Cardiac fibroblast (primary cell): ENCODE results near the gene CTAG1A.
"Not testable (repeated sequence)": the region's sequence is repeated elsewhere in the genome, so short reads cannot be mapped to it uniquely, and the experiment has no call there.

Experiments
- DNase-seq, 2 donors: peaks; one replicate each; pipeline versions ENCODE4 v3.0.0 to v3.0.0-alpha.2; 2010; ENCODE audit warnings: low read depth in 2 of 2
- H3K4me3 ChIP-seq, 2 donors: replicated peaks in 1 of 2; 1 replicate in 1 of 2; 2 replicates in 1 of 2; pipeline ENCODE4 v1.5.1; 2011; ENCODE audit warnings: low read depth in 2 of 2, low read length in 2 of 2, mild to moderate bottlenecking in 2 of 2, moderate library complexity in 1 of 2
- TF ChIP-seq, protein P1 (sequence below): IDR thresholded peaks from one replicate; pipeline ENCODE4 v1.5.1; 2011; ENCODE audit warnings: low read depth, mild to moderate bottlenecking, low read length, inconsistent platforms

Gene CTAG1A

DNA sequence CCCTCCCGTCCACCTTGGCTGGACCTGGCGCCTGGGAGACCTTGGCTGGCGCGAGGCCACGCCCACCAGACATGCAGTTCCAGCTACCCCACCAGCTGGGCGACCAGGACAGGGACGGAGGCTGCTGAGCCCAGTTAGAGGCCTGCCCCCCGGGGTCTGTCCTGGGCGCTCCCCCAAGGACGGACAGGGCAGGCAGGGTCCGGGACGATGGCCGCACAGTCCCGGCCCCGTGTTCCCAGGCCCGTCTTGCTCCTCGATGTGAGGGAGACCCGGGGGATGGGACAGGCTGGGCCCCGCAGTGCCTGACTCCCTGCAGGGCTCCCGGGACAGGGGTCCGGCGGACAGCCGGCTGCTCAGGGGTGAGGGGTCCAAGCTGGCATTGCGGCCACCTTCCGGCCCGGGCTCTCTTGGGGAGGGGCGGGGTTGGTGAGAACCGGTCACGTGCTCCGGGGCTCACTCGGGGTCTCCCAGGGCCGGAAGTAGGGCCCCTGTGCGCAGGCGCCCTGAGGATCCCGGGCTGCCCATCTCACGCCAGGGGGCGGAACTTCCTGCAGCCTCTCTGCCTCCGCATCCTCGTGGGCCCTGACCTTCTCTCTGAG is at the start of gene CTAG1A:
TSS of gene CTAG1A (plus strand) at position 549 of the 599 bp plus-strand sequence. CDS start 74 bp downstream, outside the sequence.
- H3K4me3 ChIP-seq, DNase-seq: not testable (repeated sequence)

DNA sequence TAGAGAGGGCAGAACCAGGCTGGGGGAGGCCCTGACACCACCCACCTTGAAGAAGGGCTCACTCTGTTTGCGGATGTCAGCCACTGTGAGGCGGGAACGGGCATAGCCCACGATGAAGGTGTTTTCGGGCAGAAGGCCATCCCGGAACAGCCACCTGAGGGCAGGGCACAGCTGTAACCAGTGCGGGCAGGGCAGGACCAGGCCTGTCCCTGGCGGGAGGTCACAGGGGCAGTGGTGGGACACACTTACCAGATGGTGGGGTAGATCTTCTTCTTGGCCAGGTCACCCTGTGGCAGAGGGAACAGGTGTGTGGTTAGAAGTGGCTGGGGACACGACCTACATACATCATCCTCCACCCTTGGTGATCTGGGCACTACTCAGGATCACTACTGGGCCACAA is 49.0 kb upstream of the CTAG1A start:
- DNase-seq: no peak
- no peak overlapping the region for H3K4me3 ChIP-seq
- TF ChIP-seq, protein P1, sequence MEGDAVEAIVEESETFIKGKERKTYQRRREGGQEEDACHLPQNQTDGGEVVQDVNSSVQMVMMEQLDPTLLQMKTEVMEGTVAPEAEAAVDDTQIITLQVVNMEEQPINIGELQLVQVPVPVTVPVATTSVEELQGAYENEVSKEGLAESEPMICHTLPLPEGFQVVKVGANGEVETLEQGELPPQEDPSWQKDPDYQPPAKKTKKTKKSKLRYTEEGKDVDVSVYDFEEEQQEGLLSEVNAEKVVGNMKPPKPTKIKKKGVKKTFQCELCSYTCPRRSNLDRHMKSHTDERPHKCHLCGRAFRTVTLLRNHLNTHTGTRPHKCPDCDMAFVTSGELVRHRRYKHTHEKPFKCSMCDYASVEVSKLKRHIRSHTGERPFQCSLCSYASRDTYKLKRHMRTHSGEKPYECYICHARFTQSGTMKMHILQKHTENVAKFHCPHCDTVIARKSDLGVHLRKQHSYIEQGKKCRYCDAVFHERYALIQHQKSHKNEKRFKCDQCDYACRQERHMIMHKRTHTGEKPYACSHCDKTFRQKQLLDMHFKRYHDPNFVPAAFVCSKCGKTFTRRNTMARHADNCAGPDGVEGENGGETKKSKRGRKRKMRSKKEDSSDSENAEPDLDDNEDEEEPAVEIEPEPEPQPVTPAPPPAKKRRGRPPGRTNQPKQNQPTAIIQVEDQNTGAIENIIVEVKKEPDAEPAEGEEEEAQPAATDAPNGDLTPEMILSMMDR: no peak

DNA sequence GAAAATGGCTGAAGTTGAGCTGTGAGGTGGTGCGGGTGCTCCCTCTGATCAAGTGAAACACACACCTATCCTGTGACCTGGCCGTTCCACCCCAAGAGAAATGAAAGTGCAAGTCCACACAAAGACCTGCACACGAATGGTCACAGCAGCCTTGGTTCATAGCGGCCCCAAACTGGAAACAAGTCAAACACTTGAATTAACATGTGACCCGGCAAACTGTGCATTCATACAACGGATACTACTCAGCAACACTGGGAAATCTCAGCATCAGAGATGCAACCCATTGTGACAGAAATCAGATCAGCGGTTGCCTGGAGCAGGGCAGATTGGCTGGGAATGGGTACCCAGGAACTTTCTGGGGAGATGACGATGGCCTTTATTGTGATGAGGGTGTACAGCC is 45.9 kb upstream of the CTAG1A start:
- TF ChIP-seq, protein P1: no peak
- no peak overlapping the region for H3K4me3 ChIP-seq
- no peak for DNase-seq

DNA sequence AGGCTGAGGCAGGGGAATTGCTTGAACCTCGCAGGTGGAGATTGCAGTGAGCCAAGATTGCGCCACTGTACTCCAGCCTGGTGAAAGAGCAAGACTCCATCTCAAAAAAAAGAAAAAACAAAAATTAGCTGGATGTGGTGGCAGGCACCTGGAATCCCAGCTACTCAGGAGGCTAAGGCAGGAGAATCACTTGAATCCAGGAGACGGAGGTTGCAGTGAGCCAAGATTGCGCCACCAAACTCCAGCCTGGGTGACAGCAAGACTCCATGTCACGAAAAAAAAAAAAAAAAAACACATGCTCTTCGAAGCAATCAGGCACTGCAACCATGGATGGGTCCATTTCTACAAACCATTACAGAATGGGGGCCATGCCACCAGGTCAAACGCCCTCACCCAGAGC is 44.6 kb upstream of the CTAG1A start:
- not testable (repeated sequence) for DNase-seq, H3K4me3 ChIP-seq

DNA sequence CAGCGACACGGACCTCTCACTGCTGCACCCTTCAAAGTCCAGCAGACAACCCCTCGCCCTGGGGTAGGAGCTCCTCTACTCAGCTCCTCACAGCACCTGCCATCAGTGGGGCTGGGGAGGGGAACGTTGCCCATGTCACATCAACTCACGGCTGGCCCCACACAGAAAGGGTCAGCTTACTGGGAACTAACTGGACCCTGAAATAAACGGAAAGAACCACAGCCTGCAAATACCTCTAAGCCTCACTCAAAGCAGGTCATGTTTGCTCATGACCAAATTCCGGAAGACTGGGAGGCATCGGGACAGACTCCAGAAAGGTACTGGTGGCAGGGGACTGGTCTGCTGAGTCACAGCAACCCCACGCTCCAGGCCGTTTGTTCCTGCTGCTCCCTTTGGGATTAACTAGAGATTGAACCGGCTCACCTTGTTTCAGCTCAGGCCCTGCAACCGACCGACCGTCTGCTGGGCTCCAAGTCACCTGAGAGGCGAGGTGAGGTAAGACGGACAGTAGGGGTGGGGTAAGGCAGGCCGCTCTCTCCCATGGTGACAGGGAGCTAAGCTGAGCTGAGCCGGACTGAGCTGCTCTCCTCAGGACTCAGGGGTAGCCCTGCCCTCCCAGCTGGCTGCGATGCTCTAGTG is 43.9 kb upstream of the CTAG1A start:
- no peak overlapping the region for H3K4me3 ChIP-seq
- peak in 1 of 2 donors; percentile 39 for DNase-seq
- TF ChIP-seq, protein P1: no peak

DNA sequence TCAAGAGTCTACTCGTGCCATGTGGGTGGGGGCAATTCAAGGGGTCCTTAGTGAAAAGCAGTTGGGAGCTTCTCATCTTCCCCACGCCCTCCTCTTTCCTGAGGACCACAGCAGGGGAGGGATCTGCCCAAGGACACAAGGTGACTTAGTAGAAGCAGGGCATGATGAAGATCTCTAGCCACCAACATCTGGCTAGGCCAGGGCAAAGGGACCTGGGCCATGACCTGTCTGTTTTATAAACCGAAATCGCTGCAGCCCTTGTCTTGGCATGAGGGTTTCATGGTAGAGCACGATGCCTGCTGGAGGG is 43.4 kb upstream of the CTAG1A start:
- H3K4me3 ChIP-seq: no peak overlapping the region
- TF ChIP-seq, protein P1: no peak

DNA sequence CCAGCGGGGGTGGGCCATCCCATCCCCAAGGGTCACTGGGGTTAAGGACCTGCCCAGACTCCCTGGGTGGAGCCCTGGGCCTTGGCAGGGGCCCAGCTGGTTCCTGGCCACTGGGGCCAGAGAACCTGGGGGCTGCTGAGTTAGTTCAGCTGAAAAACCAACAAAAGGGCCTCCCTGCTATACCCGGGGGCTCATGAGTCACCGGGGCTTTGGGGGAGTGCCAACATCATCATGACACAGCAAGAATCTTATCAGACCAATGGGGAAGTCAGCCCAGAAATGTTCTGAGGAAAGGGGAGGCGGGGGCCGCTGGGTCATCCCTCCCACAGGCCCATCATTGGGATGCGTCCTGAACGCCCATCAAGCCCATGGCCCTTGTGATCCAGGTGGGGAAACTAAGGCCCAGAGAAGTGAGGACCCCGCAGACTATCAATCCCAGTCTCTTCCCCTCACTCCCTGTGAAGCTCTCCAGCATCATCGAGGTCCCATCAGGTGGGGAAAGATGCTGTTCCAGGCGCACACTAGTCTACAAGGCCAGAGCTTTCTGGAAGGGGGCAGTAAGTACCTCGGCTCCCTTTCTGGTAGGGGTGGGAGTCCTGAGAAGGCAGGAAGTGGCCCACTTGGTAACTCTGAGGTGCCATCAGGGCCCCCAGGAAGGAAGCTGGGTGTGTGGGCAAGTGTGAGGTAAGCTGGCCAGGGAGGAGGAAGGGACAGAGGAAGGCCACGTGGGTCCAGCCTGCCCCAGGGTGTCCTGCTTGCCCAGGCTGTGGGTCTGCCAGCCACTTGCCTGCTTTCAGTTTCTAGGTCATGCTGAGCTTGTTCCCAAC is 42.8 kb upstream of the CTAG1A start:
- H3K4me3 ChIP-seq: peak overlapping the region in 1 of 2 donors; percentile 14
- DNase-seq: peak; percentile 96
- TF ChIP-seq, protein P1: no peak

More for the DNA sequence above, 43.4 kb upstream of the CTAG1A start:
- no peak for DNase-seq
